GM18519 (cell line): ENCODE measurements around the gene ZNF416.

ENCODE experiments used
- ATAC-seq: cut with Tn5 transposase; IDR thresholded peaks from one replicate; pipeline ENCODE4 v1.9.1; 2021; ENCODE audit warnings: mild to moderate bottlenecking, moderate library complexity; ENCODE audit not compliant: unreplicated experiment, low FRiP score

Gene ZNF416

GRCh38 chr19:57578487-57579205, at the start of gene ZNF416:
TSS of gene ZNF416 (minus strand) at chr19:57578911. CDS start at chr19:57578704, 207 bp downstream.
- ATAC-seq, result peak; percentile 93

GRCh38 chr19:57623091-57623490, 44.4 kb upstream of the ZNF416 start:
- ATAC-seq, result no peak

DNA sequence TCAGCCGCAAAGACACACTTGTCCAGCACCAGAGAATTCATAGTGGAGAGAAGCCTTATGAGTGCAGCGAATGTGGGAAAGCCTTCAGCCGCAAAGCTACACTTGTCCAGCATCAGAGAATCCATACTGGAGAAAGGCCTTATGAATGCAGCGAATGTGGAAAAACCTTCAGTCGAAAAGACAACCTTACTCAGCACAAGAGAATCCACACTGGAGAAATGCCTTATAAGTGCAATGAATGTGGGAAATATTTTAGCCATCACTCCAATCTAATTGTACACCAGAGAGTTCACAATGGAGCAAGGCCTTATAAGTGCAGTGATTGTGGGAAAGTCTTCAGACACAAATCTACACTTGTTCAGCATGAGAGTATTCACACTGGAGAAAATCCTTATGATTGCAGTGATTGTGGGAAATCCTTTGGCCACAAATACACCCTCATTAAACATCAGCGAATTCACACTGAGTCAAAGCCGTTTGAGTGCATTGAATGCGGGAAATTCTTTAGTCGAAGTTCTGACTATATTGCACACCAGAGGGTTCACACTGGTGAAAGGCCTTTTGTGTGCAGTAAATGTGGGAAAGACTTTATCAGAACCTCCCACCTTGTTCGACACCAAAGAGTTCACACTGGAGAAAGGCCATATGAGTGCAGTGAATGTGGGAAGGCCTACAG, 42.1 kb upstream of the ZNF416 start:
- no peak for ATAC-seq

DNA sequence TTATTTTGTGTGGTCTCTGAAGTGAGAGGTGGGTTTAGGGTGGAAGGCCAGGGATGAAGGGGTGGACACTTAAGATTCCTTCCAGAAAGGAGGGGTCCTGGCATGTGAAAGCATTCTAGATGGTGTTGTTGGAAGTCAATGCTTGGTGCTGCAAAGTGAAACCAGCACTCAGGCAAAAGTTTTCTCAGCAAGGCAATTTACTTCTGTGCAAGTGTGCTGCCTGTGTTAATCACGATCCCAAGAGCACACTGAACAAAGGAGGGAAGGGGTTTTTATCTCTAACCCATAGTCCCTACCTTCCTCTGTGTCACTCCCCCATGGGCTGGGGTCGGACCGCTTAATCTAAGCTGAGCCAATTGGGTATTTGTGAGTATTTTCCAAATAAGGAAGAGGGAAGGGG, 36.6 kb upstream of the ZNF416 start:
- ATAC-seq, result no peak

- peak; percentile 94 for ATAC-seq
These were observed 35.4 kb upstream of the ZNF416 start, which contains the start of gene ZNF134 for GRCh38 chr19:57613941-57614743. TSS of gene ZNF134 (plus strand) at chr19:57614242. CDS start at chr19:57619469, 5,227 bp downstream.

DNA sequence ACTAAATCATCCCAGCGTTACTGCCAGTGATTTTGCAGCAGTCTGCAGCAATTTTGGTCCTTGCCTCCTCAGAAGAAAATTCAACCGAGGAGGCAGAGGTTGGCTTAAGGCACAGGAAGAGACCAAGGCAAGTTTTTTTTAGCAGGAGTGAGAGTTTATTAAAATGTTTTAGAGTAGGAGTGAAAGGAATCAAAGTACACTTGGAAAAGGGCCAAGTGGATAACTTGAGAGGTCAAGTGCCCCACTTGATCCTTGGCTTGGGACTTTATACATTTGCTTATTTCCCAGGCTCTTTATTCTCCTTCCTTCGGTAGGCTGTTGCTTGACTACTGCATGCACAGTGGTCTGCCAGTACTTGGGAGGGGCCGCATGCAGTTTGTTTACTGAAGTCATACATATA, 32.4 kb upstream of the ZNF416 start:
- ATAC-seq, result no peak

DNA sequence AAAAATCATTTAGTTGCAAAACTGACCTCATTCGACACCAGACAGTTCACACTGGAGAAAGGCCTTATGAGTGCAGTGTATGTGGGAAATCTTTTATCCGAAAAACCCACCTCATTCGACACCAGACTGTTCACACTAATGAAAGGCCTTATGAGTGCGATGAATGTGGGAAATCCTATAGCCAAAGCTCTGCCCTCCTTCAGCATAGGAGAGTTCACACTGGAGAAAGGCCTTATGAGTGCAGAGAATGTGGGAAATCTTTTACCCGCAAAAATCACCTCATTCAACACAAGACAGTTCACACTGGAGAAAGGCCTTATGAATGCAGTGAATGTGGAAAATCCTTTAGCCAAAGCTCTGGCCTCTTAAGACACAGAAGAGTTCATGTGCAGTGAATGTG, 28.2 kb upstream of the ZNF416 start:
- ATAC-seq, result no peak

DNA sequence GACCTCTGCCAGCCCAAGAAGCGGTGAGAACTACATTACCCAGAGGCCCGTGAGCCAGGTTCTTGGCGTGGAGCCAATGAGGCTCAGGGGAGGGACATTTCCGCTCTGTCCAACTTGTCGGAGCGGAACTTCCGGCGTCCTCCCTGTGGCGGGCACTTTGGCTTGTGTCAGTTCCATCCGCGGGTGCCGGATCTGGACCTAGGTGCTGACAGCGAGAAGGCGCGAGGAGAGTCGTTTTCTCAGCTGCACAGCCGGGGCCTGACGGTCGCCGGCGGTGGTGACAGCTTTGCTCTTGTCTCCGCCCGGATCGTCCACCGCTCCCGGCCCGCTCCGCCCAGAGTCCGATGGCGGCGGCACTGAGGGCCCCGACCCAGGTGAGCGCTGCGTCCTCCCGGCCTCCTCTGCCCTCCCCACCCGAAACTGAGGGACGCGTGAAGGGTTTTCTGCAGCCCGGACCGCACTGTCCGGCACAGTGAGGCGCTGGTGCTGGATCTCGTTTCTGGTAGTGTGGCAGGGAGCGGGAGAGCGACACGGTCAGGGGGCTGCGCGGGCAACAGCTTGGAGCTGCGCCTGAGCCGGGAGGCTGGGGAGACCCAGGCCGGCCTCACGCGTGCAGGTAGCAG, 21.2 kb upstream of the ZNF416 start, which contains the start of gene ZNF530:
Gene ZNF530 (plus strand): TSS at position 125 of the 623 bp plus-strand sequence. CDS start 4,461 bp downstream, outside the sequence.
- ATAC-seq, result peak; percentile 63

GRCh38 chr19:57599377-57599760, 20.7 kb upstream of the ZNF416 start:
- ATAC-seq, result no peak

- ATAC-seq, result no peak
These were observed 8.8 kb upstream of the ZNF416 start for GRCh38 chr19:57587529-57587928.

DNA sequence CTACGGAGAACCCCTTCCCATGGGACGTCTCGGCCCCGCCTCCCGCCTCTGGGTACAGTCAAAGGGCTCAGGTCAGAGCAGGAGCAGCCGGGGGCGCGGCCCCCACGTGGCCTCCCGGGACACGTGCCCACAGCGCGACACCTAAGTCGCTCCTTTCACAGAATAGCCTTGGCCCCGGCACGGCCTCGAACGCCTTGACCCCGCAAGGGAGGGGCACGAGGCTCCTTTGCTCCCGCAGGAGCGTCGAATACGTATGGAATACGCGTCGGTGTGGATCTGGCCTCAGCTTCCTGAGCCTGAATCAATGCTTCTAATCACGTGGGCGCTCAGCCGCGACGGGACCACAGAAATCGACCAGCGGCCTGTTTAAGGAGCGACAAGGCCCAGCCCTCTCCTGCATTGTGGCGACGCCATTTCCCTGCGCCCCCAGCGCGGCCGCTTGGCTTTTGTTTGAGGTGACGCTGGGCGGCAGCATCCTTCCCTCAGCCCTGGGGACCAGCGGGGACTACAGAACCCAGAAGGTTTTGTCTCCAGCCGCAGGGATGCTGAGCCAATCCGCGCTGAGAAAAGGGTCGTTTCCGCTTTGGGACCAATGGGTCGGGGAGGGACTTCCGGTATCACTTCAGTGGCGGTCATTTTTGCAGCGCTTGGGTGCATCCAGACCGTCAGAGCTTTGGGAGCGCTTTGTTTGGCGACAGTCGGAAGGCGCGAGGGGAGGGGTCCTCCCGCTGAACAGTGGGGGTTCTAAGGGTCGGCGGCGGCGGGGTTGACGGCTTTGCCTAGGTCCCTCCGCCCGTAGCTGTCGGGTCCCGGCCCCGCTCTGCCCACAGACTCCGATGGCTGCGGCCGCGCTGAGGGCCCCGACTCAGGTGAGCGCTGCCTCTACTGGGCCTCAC, 5.1 kb upstream of the ZNF416 start, which contains the start of gene ZIK1:
Gene ZIK1 (plus strand): TSS at position 625 of the 896 bp plus-strand sequence. CDS start 212 bp downstream, at position 837.
- no peak for ATAC-seq

DNA sequence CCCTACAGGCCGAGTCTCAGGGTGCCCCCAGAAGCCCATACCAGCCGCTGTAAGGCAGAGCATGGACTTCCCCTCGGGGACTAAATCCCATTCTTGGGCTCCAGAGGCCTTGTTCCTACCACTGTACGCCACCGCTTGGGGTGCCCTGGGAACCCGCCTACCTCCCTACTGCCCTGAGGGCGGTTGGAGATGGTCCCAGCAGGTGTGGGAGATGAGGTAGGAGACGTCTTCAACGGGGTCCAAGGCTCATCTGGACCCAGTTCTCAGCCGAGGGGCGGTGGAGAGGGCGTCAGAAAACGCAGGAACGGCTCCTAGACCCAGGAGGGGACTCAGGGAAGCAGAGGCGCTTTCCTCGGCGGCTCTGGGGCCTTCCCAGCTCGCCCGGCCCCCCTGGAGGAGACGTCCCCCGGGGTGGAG, 4.4 kb upstream of the ZNF416 start:
- ATAC-seq, result no peak

DNA sequence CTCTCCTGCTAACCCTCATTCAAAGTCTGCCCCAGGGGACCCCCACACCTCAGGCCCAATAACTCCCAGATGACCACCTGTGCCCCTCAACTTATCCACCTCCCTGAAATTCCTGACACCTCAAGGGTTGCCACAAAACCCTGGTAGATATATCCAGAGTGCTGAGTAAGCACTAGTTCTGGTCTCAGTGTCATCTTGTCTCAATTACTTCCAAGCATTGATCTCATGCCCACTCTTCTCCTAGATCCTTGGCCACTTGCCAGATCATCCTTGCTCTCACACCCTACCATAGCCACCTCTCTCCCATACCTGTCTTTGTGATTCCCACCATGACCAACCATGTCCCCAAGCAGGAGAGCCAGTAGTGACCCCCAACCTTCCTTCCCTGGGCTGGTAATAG, 2.0 kb downstream of the ZNF416 start:
- ATAC-seq, result no peak

DNA sequence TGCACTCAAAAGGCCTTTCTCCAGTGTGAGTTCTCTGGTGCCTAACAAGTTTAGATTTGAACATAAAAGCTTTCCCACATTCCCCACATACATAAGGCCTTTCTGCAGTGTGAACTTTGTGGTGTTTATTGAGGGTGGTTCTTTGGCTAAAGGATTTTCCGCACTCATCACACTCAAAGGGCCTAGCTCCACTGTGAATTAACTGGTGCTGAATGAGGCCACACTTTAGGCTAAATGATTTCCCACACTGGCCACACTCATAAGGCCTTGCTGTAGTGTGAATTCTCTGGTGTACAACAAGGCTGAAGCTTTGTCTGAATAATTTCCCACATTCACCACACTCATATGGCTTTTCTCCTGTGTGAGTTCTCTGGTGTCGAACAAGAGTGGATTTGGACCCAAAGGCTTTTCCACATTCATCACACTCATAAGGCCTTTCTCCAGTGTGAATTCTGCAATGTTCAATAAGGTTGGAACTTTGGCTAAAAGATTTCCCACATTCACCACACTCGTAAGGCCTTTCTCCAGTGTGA, 6.2 kb downstream of the ZNF416 start:
- ATAC-seq, result no peak

DNA sequence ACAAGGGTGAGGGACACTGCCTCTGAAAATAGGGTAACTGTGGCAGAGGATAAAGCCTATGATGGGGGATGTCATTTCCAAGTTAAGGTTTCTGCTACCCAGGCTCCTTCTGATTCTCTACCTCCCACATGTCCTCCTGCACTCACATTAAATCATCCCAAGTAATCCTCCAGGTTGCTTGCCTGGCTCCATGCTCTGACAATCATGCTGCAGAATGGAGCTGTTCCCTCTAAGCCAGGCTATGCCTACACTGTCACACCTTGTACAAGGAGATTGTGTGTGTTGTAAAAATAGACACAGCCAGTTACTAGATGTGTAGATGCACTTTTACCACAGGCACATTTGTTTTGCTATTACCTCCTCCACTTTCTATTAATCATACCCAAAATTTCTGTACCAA, 8.0 kb downstream of the ZNF416 start:
- ATAC-seq, result no peak

DNA sequence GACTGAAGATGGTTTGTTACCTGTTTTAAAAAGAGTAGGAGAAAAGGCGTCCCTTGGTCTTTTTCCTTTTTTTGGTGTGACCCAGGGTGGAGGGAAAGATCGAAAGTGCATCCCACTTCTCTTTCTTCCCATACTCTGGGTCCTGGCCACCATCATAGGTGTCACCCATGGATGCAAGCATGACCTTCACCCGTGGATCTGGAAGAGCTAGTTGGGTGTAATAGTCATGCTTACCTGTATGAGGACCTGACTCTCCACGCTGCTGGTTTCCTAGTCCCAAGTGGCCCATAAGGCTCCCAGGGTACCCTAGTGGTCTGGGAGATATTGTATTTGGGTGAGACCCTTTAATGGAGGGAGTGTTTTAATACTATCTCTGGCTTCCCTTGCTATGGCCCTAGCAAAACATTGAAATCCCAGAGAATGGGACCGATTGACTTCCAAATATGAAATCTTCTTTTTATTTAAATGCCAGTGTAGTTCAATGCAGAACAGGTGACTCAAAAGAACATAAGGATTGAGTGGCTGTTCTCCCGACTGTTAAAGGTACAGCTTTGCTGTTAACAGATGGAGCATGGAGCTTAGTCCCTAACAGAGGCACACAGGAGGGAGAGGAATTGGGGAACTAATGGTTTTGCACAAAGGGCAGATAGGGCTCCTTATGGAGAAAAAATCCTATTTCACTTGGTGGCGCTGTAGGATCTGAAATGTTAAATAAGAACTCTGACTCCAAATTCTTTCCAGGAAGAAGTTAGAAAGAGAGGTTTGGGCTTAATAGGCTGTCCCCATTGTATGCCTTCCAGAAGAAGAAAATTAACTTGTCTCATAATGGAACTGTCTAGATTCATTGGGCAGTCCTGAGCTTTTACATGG, 12.1 kb downstream of the ZNF416 start:
- ATAC-seq, result no peak

DNA sequence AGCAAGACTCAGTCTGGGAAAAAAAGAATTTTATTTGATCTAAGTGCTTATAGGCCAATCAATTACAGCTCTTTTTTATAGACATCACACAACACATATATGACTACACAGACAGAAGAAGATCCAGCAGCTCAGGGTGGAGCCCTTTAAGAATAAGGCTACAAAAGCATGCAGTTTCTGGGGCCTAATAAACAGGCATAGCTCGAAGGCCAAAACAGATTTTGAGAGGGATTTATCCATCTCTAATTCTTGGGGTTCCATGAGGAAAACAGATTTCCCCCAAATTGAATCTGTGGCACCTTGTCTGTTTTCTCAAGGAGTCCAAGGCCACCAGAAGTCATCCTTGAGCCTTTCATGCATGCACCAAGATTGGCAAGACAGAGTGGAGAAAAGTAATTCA, 15.2 kb downstream of the ZNF416 start:
- no peak for ATAC-seq

DNA sequence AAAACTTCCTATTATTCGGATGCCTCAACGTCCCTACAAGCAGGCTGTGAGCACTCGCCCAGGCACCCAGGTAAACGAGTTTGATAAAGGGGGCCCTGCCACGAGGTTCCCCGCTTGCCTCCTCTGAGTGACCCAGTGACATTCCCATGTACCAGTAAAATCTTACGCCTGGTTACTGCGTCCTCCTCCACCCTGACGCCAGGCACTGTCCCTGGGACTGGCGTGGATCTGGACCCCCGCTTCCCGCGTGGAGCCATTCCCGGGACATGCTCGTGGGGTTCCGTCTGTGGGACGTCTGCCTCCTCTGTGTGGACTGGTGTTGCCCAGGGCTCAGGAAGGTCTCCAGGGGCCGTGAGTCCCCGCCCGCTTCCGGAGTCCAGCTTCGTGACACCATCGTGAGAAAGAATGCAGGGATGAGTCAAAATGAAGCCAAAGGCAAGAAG, 18.6 kb downstream of the ZNF416 start:
- ATAC-seq, result peak; percentile 15
